ENCODE measurements around the gene MEIS2.

DNA sequence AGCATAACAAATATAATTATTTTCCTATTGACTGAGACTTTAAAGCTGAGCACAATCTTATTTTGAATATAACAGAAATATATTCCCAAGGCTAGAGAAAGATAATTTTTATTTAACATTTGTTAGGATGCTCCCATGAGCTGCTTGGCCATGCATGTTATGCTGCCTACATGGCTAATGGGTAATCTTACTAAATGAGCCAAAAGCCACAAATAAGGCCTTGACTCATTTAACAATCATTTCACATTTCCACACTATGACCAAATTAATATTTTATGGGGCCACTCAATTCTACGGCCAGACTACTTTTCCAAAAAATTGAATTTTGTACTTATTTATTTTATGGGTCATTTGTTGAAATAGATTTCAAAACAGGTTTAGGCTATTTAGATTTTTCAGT, 141.7 kb downstream of the MEIS2 start:
- TF ChIP-seq, protein P1, sequence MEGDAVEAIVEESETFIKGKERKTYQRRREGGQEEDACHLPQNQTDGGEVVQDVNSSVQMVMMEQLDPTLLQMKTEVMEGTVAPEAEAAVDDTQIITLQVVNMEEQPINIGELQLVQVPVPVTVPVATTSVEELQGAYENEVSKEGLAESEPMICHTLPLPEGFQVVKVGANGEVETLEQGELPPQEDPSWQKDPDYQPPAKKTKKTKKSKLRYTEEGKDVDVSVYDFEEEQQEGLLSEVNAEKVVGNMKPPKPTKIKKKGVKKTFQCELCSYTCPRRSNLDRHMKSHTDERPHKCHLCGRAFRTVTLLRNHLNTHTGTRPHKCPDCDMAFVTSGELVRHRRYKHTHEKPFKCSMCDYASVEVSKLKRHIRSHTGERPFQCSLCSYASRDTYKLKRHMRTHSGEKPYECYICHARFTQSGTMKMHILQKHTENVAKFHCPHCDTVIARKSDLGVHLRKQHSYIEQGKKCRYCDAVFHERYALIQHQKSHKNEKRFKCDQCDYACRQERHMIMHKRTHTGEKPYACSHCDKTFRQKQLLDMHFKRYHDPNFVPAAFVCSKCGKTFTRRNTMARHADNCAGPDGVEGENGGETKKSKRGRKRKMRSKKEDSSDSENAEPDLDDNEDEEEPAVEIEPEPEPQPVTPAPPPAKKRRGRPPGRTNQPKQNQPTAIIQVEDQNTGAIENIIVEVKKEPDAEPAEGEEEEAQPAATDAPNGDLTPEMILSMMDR (IDR thresholded peaks at IDR 0.05): no peak
- TF ChIP-seq POLR2A (IDR thresholded peaks at IDR 0.05) (no peak), POLR2AphosphoS5 (IDR thresholded peaks at IDR 0.05) (no peak), EP300 (IDR thresholded peaks at IDR 0.05) (no peak)
